ENCODE data around the gene PEDS1. TPM values are rescaled to one million over a fixed set of nuclear protein-coding genes. Genes with fewer than 3 reads are reported as not detected.
"Not testable (repeated sequence)": the region's sequence is repeated elsewhere in the genome, so short reads cannot be mapped to it uniquely, and the experiment has no call there.

The PEDS1 gene
- polyA plus RNA-seq, 4 donors, result 25.0 to 28.4 (median 27.1) TPM

DNA sequence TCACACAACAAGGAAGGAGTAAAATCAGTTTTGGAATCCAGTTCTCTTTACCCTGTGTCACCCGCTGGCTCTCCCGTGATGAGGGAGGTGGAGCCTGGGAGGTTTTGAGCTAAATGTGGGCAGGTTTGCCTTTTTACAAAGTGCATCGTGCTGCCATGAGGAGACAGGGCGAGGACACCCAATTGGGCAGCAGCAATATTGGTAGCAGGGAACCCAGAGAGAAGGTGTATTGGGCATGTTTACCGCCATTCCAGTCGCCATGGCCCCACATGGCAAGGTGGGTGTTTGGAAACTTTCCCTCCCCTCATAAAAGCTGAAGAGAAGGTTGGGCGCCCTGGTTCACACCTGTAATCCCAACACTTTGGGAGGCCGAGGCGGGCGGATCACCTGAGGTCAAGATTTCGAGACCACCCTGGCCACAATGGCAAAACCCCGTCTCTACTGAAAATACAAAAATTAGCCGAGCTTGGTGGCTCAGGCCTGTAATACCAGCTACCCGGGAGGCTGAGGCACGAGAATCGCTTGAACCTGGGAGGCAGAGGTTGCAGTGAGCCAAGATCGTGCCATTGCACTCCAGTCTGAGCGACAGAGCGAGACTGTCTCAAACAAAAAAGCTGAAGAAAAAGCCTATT, 37.0 kb downstream of the PEDS1 start:
- no peak for DNase-seq (ENCODE audit: low read depth in 4 of 4, low spot score in 3 of 4)

DNA sequence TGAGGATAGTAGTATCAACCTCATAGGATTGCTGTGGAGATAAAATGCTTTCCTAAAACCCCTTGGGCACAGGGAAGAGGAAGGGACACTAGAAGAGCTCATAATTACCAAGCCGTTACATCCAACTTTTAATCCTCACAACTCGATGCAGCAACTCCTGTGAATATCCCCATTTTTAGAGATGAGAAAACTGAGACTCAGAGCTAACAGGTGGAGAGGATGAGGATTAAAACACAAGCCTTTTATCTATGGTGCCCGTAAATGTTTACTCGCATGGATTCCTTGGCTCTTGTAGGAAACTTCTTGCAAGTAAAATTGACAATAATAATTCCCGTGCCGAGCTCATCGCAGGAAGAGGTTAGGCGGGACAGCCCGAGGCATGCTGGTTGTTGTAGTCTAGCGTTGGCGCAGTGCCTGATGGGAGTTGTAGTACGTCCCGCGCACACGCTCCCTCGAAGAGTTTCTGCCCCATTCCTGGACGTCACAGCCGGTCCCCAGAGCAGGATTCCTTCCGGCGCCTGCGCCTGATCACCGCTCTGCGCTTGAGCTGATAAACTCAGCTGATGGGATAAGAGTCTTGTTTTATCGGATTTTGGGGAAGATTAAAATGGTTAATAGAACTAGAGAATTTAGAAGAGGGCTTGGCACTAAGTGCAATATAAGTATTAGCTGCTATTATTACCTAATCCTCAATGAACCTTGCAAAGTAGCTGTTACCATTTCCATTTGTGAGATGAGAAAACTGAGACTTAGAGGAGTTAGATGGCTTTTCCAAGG, 37.7 kb downstream of the PEDS1 start:
- peak; percentile 86 to 94 (median 90) for DNase-seq (ENCODE audit: low read depth in 4 of 4, low spot score in 3 of 4)

DNA sequence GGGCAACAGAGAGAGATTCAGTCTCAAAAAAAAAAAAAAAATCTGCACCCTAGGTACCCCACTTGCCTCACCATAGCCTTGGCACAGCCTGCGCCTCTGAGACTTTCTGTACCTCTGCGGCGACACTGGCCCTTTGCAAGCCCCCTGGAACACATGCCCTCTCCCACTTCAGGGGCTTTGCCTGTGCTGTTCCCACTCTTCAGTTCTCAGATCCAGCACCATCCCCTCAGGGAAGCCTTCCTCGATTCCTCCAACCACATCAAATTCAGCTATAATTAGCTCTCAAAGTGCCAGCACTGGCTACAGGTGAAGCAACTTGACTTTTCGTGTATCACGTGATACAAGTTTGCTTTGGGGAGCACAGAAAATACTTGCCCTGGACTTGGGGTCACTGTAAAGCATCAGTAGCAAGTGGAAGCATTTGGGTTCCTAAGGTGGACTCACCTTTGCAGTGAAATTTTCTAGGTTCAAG, 38.4 kb downstream of the PEDS1 start:
- DNase-seq (ENCODE audit: low read depth in 4 of 4, low spot score in 3 of 4), result no peak

DNA sequence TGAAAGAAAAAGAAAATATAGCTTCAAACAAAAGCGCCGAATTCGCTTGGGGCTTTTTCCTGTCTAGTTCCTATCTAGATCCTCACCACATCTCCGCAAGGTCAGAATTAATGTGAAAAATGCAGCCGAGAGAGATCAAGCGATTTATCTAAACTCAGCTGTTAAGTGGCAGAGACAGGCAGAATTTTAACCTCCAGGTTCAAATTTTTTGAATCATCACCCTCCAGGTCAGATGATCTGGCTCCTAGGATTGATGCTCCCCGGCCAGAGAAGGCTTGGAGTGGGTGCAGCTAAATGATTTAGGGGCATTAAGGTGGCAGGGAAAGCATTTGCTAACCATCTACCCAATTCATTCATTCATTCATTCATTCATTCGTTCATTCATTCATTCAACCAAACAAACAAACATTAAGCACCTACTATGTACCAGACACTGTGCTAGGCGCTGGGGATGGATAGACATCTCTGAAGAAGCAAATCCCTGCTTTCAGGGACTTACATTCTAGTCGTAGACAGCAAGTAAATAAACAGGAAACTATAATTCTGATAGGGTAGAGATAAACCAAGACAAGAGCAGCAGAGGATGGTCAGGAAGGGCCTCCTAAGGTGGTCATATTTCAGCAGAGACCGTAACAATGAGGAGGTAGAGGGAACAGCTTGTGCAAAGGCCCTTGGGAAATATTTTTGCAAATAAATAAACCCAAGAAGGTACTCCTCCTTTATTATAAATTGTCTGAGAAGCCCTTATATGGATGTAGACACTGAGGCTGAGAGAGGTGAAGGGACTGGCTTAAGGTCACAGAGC, 39.9 kb downstream of the PEDS1 start:
- DNase-seq (ENCODE audit: low read depth in 4 of 4, low spot score in 3 of 4), result no peak

DNA sequence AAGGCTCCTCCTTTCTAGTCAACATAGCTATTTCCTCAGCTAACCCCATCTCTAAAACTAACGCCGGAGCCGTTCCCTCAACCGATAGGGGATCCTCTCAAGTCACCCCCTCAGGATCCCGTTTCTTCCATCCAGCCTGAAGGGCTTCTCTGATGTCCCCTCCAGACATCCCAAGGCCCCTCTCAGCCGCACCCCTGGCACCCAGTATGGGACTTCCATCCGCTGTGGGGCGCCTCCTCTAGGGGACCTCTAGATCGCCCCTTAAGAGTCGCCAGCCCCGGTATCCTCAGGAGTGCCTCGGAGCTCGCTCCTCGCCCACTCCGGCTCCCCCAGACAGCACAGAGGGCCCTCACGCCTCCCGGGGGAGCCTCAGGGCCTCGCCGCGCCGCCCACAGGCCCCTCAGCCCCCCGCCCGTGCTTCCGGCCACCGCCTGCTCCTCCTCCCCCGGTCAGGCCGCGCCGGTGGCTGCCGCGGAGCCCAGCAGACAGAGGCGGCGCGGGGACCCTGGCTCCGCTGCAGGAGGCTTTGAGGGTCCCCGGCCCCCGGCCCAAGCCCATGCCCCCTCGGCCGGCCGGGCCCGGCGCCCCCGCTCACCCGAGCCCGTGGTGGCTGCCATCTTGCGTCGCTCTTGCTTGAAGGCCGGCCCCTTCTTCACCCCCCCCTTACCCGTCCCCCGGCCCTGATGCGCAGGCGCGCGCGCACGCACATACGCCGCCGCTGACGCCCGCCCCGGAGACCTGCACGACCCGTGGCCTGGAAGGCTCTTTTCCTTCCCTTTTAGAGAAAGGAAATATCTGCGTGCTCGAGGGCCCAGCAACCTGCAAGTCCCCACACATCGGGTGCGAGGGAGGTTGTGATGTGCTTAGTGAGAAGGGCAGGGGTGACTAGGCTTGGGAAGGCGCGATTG, 40.8 kb downstream of the PEDS1 start, which contains the start of gene UBE2V1:
Gene UBE2V1, minus strand, starts transcription at position 639 of the 908 bp plus-strand sequence. Its CDS starts 22 bp downstream, at position 617.
- DNase-seq (ENCODE audit: low read depth in 4 of 4, low spot score in 3 of 4), result peak; percentile 68 to 81 (median 76)

DNA sequence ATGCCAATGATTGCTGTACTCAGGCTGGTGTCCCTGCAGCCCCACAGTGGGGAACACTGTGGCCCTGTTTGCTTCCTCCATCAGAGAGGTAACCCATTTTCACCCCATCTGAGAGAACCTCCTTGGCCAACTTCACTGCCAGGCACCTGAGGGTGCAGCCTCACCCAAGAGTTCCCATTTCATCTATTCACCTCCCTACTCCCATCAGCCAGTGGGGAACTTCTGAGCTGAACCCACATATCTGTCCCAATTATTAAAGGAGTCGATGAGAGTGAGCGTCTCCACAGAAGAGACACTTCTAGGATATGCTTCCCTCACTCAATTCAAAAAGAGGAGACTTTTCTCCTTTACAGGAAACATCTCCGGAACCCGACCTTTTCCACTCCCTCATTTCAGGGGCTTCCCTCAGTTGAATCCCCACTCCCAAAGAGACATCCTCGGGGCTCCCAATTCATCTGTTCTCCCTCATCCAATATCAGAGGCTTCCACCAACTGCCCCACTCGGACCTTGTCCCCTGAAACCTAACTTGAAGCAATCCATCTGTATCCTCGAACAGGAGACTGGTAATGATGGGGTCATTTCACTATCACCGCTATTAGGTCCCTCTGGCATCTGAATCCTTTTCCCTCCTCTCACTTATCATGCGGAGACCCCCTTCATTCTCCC, 41.6 kb downstream of the PEDS1 start:
- no peak for DNase-seq (ENCODE audit: low read depth in 4 of 4, low spot score in 3 of 4)

DNA sequence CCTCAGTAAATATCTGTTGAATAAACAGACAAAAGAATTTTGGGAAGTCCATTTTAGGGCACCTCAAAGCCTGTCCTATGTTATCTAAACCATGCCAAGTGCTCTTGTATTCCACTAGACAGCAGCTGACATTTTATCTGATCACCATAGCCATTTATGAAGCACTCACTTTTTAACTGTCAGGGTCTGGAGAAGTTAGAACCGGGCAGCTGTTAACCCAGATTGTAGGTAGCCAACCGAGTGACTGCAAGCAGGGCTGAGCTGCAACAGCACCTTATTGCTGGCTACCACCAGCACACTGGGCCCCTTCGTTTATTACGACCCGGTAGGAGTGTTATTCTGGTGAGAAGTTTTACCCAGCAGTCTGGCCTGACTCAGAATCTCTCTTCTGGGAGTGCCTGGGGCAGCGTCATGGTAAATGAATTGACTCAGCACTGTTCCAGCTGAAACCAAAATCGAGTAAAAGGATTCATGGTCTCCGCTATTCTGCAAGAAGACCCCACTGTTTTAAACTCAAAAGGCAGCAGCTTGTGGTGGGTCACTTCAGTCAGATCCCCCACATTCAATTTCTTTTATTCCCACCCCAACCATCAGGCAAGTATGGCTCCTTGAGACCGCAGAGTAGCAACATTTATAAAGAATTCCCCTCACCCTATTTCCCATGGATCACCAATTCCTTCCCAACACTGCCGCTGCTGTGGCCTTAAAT, 42.2 kb downstream of the PEDS1 start:
- DNase-seq (ENCODE audit: low read depth in 4 of 4, low spot score in 3 of 4), result no peak

DNA sequence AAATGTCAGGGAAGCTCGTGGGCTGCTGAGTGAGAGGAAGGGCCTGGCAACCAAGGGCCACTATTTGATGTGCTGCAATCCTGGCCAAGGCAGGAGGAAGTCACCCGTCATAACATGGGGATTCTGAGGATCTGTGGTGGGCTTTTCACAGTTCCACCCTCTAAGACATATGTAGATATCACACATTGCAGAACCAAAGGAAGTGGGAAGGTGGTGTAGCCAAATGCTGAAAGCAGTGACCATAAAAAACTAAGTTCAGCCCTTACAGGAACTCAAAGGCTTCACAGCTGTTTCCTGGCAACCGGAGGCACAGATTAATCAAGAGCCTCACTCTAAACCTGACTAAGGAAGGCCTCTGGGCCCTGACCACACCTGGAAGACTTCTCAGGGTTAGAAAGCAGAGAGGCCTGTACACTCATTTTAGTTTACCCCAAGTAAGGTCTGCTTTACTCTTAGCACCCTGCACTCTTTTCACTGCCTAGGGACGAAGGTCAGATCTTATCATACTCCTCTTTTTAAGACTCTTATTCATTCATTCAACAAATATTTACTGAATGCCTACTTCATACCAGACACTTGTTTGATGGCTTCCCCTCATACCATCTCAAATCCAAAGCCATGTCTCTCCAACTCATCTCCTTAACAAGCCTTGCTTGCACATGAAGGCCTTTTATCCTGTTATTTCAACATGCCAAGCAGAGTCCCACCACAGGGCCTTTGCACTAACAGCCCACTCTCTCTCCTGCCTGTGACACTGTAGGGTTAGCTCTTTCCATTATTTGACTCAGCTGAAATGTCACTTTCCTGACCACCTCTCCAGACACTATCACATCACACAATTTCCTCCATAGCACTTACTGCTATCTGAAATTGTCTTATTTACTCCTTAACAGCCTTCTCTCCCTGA, 43.1 kb downstream of the PEDS1 start:
- DNase-seq (ENCODE audit: low read depth in 4 of 4, low spot score in 3 of 4), result no peak

DNA sequence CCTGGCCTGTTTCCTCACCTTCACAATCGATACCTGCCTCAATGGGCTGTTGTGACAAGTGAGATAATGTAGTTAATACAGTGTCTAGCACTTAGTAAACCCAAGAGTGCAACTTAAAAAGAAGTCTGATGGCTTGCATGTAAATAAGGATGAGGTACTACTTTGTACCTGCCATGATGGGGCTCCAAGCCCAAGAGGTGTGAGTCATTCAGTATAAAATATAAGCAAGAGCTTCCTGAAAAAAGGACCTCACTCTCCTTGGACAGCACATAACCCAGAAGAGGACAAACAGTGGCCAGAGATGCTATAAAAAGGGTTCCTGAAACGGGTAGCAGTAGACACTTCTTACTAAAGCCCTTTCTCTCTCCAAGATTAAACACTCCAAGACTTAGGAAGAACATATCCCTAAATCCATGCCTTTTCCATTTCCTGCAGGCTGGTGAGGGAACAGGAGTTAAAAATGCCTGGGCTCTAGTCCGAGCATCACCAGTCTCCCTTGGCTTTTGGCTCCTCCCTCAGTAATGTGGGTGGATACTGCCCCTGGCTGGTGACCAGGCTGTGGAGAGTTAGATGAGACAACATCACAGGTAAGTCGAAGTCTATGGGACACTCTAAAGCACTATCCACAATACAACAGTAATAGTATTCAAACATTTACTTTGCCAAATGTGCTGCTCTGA, 44.8 kb downstream of the PEDS1 start:
- no peak for DNase-seq (ENCODE audit: low read depth in 4 of 4, low spot score in 3 of 4)

DNA sequence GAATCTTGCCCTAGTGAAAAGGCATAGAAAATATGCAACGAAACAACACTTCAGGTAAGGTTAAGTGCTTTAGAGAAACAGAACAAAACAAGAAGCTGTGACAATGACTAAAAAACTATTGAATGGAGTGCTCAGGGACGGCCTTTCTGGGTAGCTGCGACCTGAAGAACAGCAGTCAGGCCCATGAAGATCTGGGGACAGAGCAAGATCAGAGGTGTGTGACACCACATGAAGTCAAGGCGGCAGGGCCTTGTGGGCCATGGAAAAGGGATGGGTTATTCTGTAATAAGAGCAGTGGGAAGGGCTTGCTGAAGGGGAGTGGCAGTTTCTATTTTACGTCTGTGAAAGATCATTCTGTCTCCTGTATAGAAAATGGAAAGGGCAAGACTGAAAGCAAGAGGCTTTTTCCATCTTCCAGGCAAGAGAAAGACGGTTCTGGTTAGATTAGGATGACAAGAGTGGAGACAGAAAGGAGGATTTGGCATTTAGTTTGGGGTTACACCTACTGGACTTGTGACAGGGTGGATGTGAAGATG, 45.7 kb downstream of the PEDS1 start:
- no peak for DNase-seq (ENCODE audit: low read depth in 4 of 4, low spot score in 3 of 4)

DNA sequence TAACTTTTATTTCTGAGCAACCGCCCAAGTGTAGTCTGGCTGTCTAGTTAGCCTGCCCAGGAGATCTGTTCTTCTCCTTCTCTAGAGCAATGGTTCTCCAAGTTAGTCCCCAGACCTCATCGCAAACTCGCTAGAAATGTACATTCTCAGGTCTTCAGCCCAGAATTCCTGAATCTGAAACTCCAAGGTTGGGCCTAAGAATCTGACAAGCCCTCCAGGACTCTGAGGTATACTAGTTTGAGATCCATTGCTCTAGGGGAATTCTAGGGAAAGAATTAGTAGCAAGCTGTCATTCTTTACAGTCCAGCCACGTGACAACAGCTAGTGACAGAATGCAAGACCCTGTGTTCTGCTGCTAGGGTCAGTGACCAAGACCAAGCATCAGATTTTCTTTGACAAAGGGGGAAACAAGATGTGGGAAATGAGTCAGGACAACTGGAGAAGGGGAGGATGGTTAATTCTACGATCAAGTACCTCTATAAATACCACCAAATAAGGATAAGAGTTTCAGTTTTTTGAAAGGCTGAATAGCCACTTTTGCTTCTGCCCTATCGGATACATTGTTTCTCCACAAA, 46.4 kb downstream of the PEDS1 start:
- DNase-seq (ENCODE audit: low read depth in 4 of 4, low spot score in 3 of 4), result no peak

DNA sequence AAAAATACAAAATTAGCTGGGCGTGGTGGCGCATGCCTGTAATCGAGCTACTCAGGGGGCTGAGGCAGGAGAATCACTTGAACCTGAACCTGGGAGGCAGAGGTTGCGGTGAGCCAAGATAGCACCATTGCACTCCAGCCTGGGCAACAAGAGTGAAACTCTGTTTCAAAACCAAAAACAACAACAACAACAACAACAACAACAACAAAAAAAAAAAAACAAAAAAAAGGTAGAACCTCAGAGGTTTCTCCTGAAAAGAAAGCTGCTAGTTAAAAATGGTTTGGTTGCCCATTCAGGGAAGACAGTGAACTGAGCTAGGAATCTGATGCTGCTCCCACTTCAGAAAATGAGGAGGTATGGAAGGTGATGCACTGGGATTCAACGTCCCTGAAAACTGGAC, 46.9 kb downstream of the PEDS1 start:
- not testable (repeated sequence) for DNase-seq (ENCODE audit: low read depth in 4 of 4, low spot score in 3 of 4)

Other genes with a start within 250 kb of the PEDS1 start
- gene SPATA2, start 238.2 kb downstream of the PEDS1 start, polyA plus RNA-seq (ENCODE audit: insufficient read length in 4 of 4), result 10 to 100 TPM in 2 of 4 donors, 1 to 10 TPM in 2; 8.7 to 10.7 (median 9.9) TPM
- 10 to 100 TPM; 56.9 to 79.1 (median 65.5) TPM for gene RNF114, start 217.3 kb downstream of the PEDS1 start, polyA plus RNA-seq (ENCODE audit: insufficient read length in 4 of 4)
- gene SNAI1, start 170.7 kb downstream of the PEDS1 start, polyA plus RNA-seq (ENCODE audit: insufficient read length in 4 of 4), result 10 to 100 TPM in 1 of 4 donors, 1 to 10 TPM in 3; 3.0 to 13.5 (median 8.9) TPM
- 100 to 1,000 TPM; 125 to 171 (median 158) TPM for gene UBE2V1, start 40.6 kb downstream of the PEDS1 start, polyA plus RNA-seq (ENCODE audit: insufficient read length in 4 of 4)
- gene CEBPB, start 37.1 kb upstream of the PEDS1 start, polyA plus RNA-seq (ENCODE audit: insufficient read length in 4 of 4), result 10 to 100 TPM in 1 of 4 donors, 1 to 10 TPM in 3; 3.2 to 14.3 (median 5.4) TPM